ENCODE data around the gene UBE2J1.
A peak's percentile ranks its signal among the peaks of the same experiment; 100 is the strongest.
"Not testable (repeated sequence)": the region's sequence is repeated elsewhere in the genome, so short reads cannot be mapped to it uniquely, and the experiment has no call there.

UBE2J1 gene

GRCh38 chr6:89320012-89320559, 32.4 kb downstream of the UBE2J1 start:
- DNase-seq (no peak), ATAC-seq (no peak)

- DNase-seq (no peak), ATAC-seq (no peak)
Observed at GRCh38 chr6:89317067-89317466, 35.5 kb downstream of the UBE2J1 start.

GRCh38 chr6:89315249-89315885, 37.2 kb downstream of the UBE2J1 start, which contains the start of gene GABRR2:
Gene GABRR2, minus strand, starts transcription at chr6:89315299. Its CDS starts 134 bp downstream, at chr6:89315165.
- ATAC-seq (no peak), DNase-seq (no peak)

GRCh38 chr6:89314692-89315091, 37.8 kb downstream of the UBE2J1 start:
- DNase-seq (no peak), ATAC-seq (no peak)

- no peak for ATAC-seq
- no peak for DNase-seq
Observed at GRCh38 chr6:89313006-89313405, 39.5 kb downstream of the UBE2J1 start.

GRCh38 chr6:89311853-89312531, 40.5 kb downstream of the UBE2J1 start:
- ATAC-seq (no peak), DNase-seq (no peak)

GRCh38 chr6:89311530-89311852, 41.0 kb downstream of the UBE2J1 start:
- DNase-seq (no peak), ATAC-seq (no peak)

- DNase-seq (no peak), ATAC-seq (no peak)
Observed at GRCh38 chr6:89310929-89311328, 41.6 kb downstream of the UBE2J1 start.

GRCh38 chr6:89308525-89309395, 43.8 kb downstream of the UBE2J1 start:
- DNase-seq (no peak), ATAC-seq (no peak)

GRCh38 chr6:89304517-89304916, 48.0 kb downstream of the UBE2J1 start:
- ATAC-seq, DNase-seq: not testable (repeated sequence)

- ATAC-seq (no peak), DNase-seq (no peak)
Observed at GRCh38 chr6:89302936-89303335, 49.6 kb downstream of the UBE2J1 start.

GRCh38 chr6:89302195-89302770, 50.2 kb downstream of the UBE2J1 start:
- DNase-seq (no peak), ATAC-seq (no peak)

GRCh38 chr6:89301586-89302194, 50.8 kb downstream of the UBE2J1 start:
- DNase-seq (no peak), ATAC-seq (no peak)

GRCh38 chr6:89299466-89299850, 53.1 kb downstream of the UBE2J1 start:
- DNase-seq (no peak), ATAC-seq (no peak)

GRCh38 chr6:89298680-89299465, 53.6 kb downstream of the UBE2J1 start:
- ATAC-seq (peak; percentile 56), DNase-seq (peak; percentile 21)

GRCh38 chr6:89297695-89298351, 54.7 kb downstream of the UBE2J1 start:
- peak; percentile 85 for ATAC-seq
- peak; percentile 66 for DNase-seq

- no peak for DNase-seq
- no peak for ATAC-seq
Observed at GRCh38 chr6:89295981-89296380, 56.5 kb downstream of the UBE2J1 start.

GRCh38 chr6:89295116-89295515, 57.4 kb downstream of the UBE2J1 start:
- not testable (repeated sequence) for DNase-seq, ATAC-seq

- ATAC-seq (no peak), DNase-seq (no peak)
Observed at GRCh38 chr6:89291256-89291819, 61.2 kb downstream of the UBE2J1 start.

Measured in stimulated activated naive CD8-positive, alpha-beta T cell treated with anti-CD3 and anti-CD28 coated beads, Interleukin-15, Interleukin-2, amounts not matched to agents 100 U/mL and 50 U/mL, for 24 hours (primary cell).